Hepatocyte (in vitro differentiated cells): ENCODE measurements around the gene STK33. TPM values are rescaled to one million over a fixed set of nuclear protein-coding genes. Genes with fewer than 3 reads are reported as not detected.

Experiments
- DNase-seq: peaks from one replicate; pipeline ENCODE4 v3.0.0-alpha.2; 2016; ENCODE audit warnings: low spot score
- H2AFZ ChIP-seq: fragments of 200-600 bp; sonication (generic); 2 replicates; pipeline ENCODE4 v1.6.0; 2016; ENCODE audit warnings: antibody characterized with exemption, mild to moderate bottlenecking
- H3K27ac ChIP-seq: fragments of 200-600 bp; sonication (generic); 2 replicates; pipeline ENCODE4 v1.5.1; 2016; ENCODE audit warnings: mild to moderate bottlenecking
- H3K27me3 ChIP-seq: fragments of 200-600 bp; sonication (generic); 2 replicates; pipeline ENCODE4 v1.6.1; 2016
- H3K36me3 ChIP-seq: fragments of 200-600 bp; sonication (generic); replicated peaks from 2 replicates; pipeline ENCODE4 v1.5.1; 2016; ENCODE audit warnings: low read depth; ENCODE audit not compliant: insufficient read depth
- H3K4me1 ChIP-seq: fragments of 200-600 bp; sonication (generic); 2 replicates; pipeline ENCODE4 v1.5.1; 2016; ENCODE audit warnings: mild to moderate bottlenecking, moderate library complexity; ENCODE audit not compliant: insufficient read depth
- H3K4me2 ChIP-seq: fragments of 200-600 bp; sonication (generic); 2 replicates; pipeline ENCODE4 v1.6.0; 2016
- H3K4me3 ChIP-seq: fragments of 200-600 bp; sonication (generic); 2 replicates; pipeline ENCODE4 v1.5.1; 2016; ENCODE audit warnings: mild to moderate bottlenecking
- H3K79me2 ChIP-seq: fragments of 200-600 bp; sonication (generic); 2 replicates; pipeline ENCODE4 v1.6.0; 2017; ENCODE audit warnings: mild to moderate bottlenecking
- H3K9me2 ChIP-seq: fragments of 200-600 bp; sonication (generic); replicated peaks from 2 replicates; pipeline ENCODE4 v1.6.0; 2017; ENCODE audit warnings: mild to moderate bottlenecking; ENCODE audit not compliant: insufficient read depth
- H3K9me3 ChIP-seq: fragments of 200-600 bp; sonication (generic); 2 replicates; pipeline ENCODE4 v1.5.1; 2016; ENCODE audit warnings: low read depth, mild to moderate bottlenecking
- H4K20me1 ChIP-seq: fragments of 200-600 bp; sonication (generic); 2 replicates; pipeline ENCODE4 v1.6.0; 2016; ENCODE audit warnings: mild to moderate bottlenecking; ENCODE audit not compliant: insufficient read depth, poor library complexity, severe bottlenecking
- CTCF ChIP-seq: fragments of 200-600 bp; sonication (generic); IDR thresholded peaks from 2 replicates; pipeline ENCODE4 v1.5.1; 2016; ENCODE audit warnings: antibody characterized with exemption, mild to moderate bottlenecking; ENCODE audit not compliant: poor library complexity
- EZH2 ChIP-seq: fragments of 200-600 bp; sonication (generic); IDR thresholded peaks from 2 replicates; pipeline ENCODE4 v1.6.1; 2016; ENCODE audit warnings: antibody characterized with exemption, mild to moderate bottlenecking, borderline replicate concordance
- EZH2phosphoT487 ChIP-seq: fragments of 200-600 bp; sonication (generic); IDR thresholded peaks from one replicate; pipeline ENCODE4 v1.6.1; 2018; ENCODE audit warnings: antibody characterized with exemption, mild to moderate bottlenecking, low read depth, moderate library complexity; ENCODE audit not compliant: unreplicated experiment, severe bottlenecking
- WGBS: methylation state at CpG from one replicate; pipeline ENCODE4 v1.1.6; 2016; ENCODE audit warnings: low lambda C conversion rate; ENCODE audit errors: missing lambda C conversion rate; 5-methylcytosine and 5-hydroxymethylcytosine counted together
- polyA plus RNA-seq: library from polyadenylated mRNA; unstranded; fragments of >200 nt; fragmentation: Nextera tagmentation; extraction: Ambion mirVana; gene quantifications from 2 replicates; pipeline ENCODE4 v1.2.1, GENCODE V29; 2016
- total RNA-seq: library from RNA; depleted of rRNA; stranded (reverse); fragments of >200 nt; gene quantifications from 2 replicates; pipeline ENCODE4 v1.2.3, GENCODE V29; 2014

The STK33 gene
- total and polyA plus RNA-seq, 2 experiments from 2014 or later = 3.0 to 12.8 TPM

GRCh38 chr11:8403310-8403709 is 190.7 kb downstream of the STK33 start:
- Histone ChIP-seq H3K9me2 (no peaks in the 10 kb centered on the region), H4K20me1 (no peaks in the 10 kb centered on the region), H2AFZ (no peak overlapping the region), H3K9me3 (no peaks in the 10 kb centered on the region), H3K4me1 (no peaks in the 10 kb centered on the region), H3K4me2 (no peak overlapping the region), H3K79me2 (no peaks in the 10 kb centered on the region), H3K36me3 (no peaks in the 10 kb centered on the region), H3K27ac (no peak overlapping the region), H3K27me3 (no peaks in the 10 kb centered on the region), H3K4me3 (no peak overlapping the region)
- WGBS = 8% methylated on average over 1 of the region's 1 CpG
- DNase-seq = peak; percentile 24
- TF ChIP-seq EZH2 (no peak), CTCF (no peak), EZH2phosphoT487 (no peak)

- no peak for TF ChIP-seq CTCF
- no peak for TF ChIP-seq EZH2
- TF ChIP-seq EZH2phosphoT487 = no peak
- Histone ChIP-seq H4K20me1 (no peaks in the 10 kb centered on the region), H3K9me2 (no peaks in the 10 kb centered on the region), H3K27me3 (no peaks in the 10 kb centered on the region), H3K4me1 (peaks cover 8% of the 10 kb centered on the region), H3K79me2 (no peaks in the 10 kb centered on the region), H3K27ac (no peak overlapping the region), H3K9me3 (no peaks in the 10 kb centered on the region), H3K4me3 (no peak overlapping the region), H3K4me2 (no peak overlapping the region), H3K36me3 (no peaks in the 10 kb centered on the region), H2AFZ (no peak overlapping the region)
- DNase-seq = no peak
- WGBS = 92% methylated on average over 3 of the region's 3 CpGs
These were observed 201.1 kb downstream of the STK33 start for GRCh38 chr11:8392886-8393285.

- Histone ChIP-seq H2AFZ (no peak overlapping the region), H3K79me2 (no peaks in the 10 kb centered on the region), H3K9me2 (no peaks in the 10 kb centered on the region), H3K27me3 (no peaks in the 10 kb centered on the region), H3K9me3 (no peaks in the 10 kb centered on the region), H3K4me1 (peaks cover 8% of the 10 kb centered on the region), H3K27ac (no peak overlapping the region), H3K4me3 (no peak overlapping the region), H3K36me3 (no peaks in the 10 kb centered on the region), H3K4me2 (no peak overlapping the region), H4K20me1 (no peaks in the 10 kb centered on the region)
- no peak for DNase-seq
- TF ChIP-seq EZH2phosphoT487 (no peak), EZH2 (no peak), CTCF (no peak)
- 85% methylated on average over 4 of the region's 4 CpGs for WGBS
These were observed 201.9 kb downstream of the STK33 start for GRCh38 chr11:8392166-8392565.
